SK-N-MC (cell line): Measurements from ENCODE around the gene RNLS.

Experiments
- DNase-seq: peaks from one replicate; pipeline ENCODE4 v3.0.0-alpha.2; 2011; ENCODE audit warnings: low read depth, low spot score
- H3K27ac ChIP-seq: fragments of 200-600 bp; sonication (generic); 2 replicates; pipeline ENCODE4 v1.5.1; 2016; ENCODE audit warnings: mixed run types
- H3K36me3 ChIP-seq: fragments of 200-600 bp; sonication (generic); 2 replicates; pipeline ENCODE4 v1.6.1; 2017; ENCODE audit warnings: antibody characterized with exemption, low read length, mixed read lengths; ENCODE audit not compliant: insufficient read depth
- H3K4me3 ChIP-seq: fragments of 200-600 bp; sonication (generic); 2 replicates; pipeline ENCODE4 v1.5.1; 2016
- H3K9ac ChIP-seq: fragments of 200-600 bp; sonication (generic); 2 replicates; pipeline ENCODE4 v1.8.0; 2017; ENCODE audit warnings: mixed run types, mixed read lengths; ENCODE audit not compliant: insufficient read length
- H3K9me3 ChIP-seq: fragments of 200-600 bp; sonication (generic); 2 replicates; pipeline ENCODE4 v1.6.1; 2017; ENCODE audit warnings: low read depth, mild to moderate bottlenecking, antibody characterized with exemption, low read length, moderate library complexity, mixed read lengths
- EZH2 ChIP-seq: fragments of 200-600 bp; sonication (generic); IDR thresholded peaks from one replicate; pipeline ENCODE4 v1.6.1; 2017; ENCODE audit warnings: antibody characterized with exemption
- FOXP2 ChIP-seq: optimal IDR thresholded peaks from 2 replicates; pipeline ENCODE3; 2011; ENCODE audit warnings: mild to moderate bottlenecking, moderate library complexity; ENCODE audit not compliant: insufficient read depth; ENCODE audit errors: extremely low read length, control extremely low read depth
- POLR2AphosphoS5 ChIP-seq: IDR thresholded peaks from 2 replicates; pipeline ENCODE4 v1.6.1; 2012; ENCODE audit warnings: mild to moderate bottlenecking, low read depth, low read length, borderline replicate concordance

The RNLS gene

DNA sequence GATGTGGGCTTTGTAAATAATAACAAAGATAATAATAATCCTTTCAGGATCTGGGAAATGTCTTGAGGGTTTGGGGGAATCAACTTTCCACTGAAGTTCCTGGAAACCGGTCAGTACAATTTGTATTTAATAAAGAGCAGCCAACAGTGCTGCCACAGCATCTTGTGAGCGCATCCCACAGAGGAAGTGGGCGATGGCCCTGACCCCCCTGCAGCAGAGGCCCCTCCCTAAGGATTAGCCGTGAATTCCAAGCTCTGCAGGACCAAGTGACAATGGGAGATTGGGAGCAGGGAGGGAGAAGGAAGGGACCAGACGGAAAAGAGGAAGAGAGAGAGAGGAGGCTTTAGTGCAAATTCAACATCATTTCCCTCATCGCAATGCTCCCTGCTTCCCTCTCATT is 349.2 kb downstream of the RNLS start:
- Histone ChIP-seq H3K4me3 (no peak overlapping the region), H3K27ac (no peak overlapping the region), H3K9ac (no peak overlapping the region), H3K36me3 (no peaks in the 10 kb centered on the region), H3K9me3 (no peaks in the 10 kb centered on the region)
- TF ChIP-seq EZH2 (no peak), POLR2AphosphoS5 (no peak), FOXP2 (no peak)
- no peak for DNase-seq

DNA sequence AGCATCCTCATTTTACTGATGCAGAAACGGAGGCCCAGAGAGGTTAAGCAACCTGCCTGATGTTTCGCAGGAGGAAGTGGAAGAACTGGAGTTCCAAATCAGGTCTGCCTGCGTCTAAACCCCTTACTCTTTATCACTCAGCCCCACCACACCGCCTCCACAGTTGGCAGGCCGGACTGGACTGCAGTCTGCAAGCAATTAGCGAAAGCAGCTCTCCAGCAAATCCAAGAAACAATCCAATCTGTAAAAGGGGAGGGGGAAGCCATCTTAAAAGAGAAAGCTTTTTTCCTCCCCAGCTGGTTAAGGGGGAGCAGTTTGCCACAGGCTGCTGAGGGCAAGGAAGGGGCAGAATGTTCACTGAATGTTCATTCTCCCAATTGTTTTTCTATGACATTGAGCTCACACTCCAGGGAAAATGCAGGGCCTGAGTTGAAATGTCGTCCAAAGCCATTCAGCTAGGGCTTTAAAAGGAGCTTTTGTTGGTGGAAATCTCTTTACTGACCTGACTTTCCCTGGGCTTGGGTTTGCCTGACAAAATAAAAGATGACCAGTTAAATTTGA is 350.1 kb downstream of the RNLS start:
- Histone ChIP-seq H3K27ac (no peak overlapping the region), H3K9me3 (no peaks in the 10 kb centered on the region), H3K4me3 (no peak overlapping the region), H3K9ac (no peak overlapping the region), H3K36me3 (no peaks in the 10 kb centered on the region)
- no peak for DNase-seq
- TF ChIP-seq POLR2AphosphoS5 (no peak), FOXP2 (no peak), EZH2 (no peak)

DNA sequence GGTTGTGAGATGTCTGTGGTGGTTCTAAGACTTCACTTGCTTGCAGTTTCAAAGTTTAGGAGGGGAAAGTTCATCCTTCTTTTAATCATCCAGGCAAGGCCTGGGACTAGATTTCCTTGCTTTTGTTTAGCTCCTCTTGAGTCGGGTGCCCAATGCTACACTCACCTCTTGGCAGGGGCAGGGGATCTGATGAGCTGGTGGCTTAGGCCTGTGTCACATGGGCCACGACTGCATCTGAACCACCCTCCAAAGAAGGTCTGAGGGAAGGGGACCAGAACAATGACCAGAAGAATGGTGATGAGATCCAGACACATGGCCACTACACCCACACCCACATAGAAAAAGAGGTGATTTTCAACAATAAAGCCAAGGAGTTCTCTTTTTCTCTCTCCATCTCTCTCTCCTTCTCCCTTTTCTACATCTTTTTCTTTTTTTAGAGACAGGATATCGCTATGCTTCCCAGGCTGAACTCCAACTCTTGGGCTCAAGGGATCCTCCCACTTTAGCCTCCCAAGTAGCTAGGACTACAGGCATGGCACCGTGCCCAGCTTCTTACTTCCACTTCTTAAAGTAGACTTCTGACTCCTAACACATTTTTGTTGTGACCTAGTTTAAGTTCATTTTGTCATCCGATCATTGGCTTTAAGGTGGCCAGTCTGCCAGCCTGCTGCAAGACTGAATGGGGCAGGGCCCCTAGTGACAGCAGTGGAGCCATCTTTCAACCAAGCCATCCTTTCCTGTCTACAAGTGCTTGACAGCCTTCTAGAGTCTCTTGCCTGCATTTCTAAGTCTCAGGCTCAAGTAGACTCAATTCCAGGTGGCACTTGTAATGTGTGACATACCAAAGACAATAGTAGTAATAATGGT is 350.9 kb downstream of the RNLS start:
- Histone ChIP-seq H3K9me3 (no peaks in the 10 kb centered on the region), H3K4me3 (no peak overlapping the region), H3K36me3 (no peaks in the 10 kb centered on the region), H3K27ac (no peak overlapping the region), H3K9ac (no peak overlapping the region)
- TF ChIP-seq EZH2 (no peak), FOXP2 (no peak), POLR2AphosphoS5 (no peak)
- DNase-seq = no peak

DNA sequence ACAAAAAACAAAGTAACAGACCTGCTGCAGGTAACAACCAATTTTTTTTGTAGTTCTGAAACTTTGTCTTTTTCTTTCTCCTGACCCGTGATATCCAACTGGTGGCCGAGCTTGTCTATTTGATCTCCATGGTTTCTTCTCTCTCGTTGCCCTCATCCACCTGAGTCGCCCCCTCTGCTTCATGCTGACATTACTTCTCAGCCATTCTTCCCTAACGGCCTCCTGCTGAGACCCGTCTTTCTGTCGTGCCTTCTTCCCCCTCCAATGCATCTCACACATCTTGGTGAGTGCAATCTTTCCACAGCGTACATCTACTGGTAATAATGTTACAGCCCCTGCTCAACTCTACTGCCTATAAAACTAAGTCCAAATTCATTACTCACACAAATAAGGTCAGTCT is 352.9 kb downstream of the RNLS start:
- Histone ChIP-seq H3K36me3 (no peaks in the 10 kb centered on the region), H3K9ac (no peak overlapping the region), H3K4me3 (no peak overlapping the region), H3K27ac (no peak overlapping the region), H3K9me3 (no peaks in the 10 kb centered on the region)
- no peak for DNase-seq
- TF ChIP-seq FOXP2 (no peak), POLR2AphosphoS5 (no peak), EZH2 (no peak)

DNA sequence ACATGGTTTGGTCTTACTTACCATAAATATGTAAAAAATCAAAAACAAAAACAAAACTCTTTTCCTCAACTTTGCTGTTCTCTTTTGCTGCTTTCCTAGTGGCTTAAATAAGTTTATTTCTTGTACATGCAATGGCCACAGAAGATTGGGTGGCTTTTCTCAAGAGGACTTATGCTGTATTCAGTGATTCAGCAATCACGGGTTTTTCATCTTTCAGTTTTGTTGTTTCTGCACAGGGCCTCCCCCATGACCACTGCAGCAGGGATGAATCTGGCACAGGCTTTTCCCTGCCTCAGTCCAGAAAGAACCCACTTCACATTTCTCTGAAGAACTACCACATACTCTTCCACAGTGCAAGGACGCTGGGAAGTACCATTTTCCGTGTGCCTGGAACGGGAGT is 355.0 kb downstream of the RNLS start:
- no peaks in the 10 kb centered on the region for H3K9me3 ChIP-seq
- H3K4me3 ChIP-seq = no peak overlapping the region
- no peaks in the 10 kb centered on the region for H3K36me3 ChIP-seq
- H3K27ac ChIP-seq = no peak overlapping the region
- no peak for DNase-seq
- H3K9ac ChIP-seq = no peak overlapping the region
- TF ChIP-seq POLR2AphosphoS5 (no peak), EZH2 (no peak), FOXP2 (no peak)

GRCh38 chr10:88227342-88228018 is 355.6 kb downstream of the RNLS start:
- Histone ChIP-seq H3K4me3 (no peak overlapping the region), H3K9me3 (no peaks in the 10 kb centered on the region), H3K9ac (no peak overlapping the region), H3K36me3 (no peaks in the 10 kb centered on the region), H3K27ac (no peak overlapping the region)
- no peak for DNase-seq
- no peak for TF ChIP-seq EZH2
- TF ChIP-seq FOXP2 = no peak
- TF ChIP-seq POLR2AphosphoS5 = no peak

DNA sequence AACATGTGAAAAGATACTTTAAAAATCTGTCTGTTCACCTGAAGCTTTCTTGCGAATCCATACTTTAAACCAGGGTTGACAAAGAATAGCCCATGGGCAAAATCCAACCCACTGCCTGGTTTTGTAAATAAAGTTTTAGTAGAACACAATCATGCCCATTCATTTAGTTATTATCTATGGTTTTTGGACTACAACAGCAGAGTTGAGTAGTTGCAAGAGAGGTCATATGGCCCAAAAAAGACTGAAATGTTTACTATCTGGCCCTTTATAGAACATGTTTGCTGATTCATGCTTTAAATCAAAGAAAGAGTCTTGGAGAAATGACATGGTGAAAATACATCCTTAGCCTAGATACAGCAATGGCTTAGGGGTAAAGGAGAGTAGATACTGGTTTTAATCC is 356.2 kb downstream of the RNLS start:
- no peak overlapping the region for H3K27ac ChIP-seq
- H3K9me3 ChIP-seq = no peaks in the 10 kb centered on the region
- no peaks in the 10 kb centered on the region for H3K36me3 ChIP-seq
- TF ChIP-seq POLR2AphosphoS5 = no peak
- no peak overlapping the region for H3K9ac ChIP-seq
- H3K4me3 ChIP-seq = no peak overlapping the region
- no peak for DNase-seq

- DNase-seq = no peak
- no peak for TF ChIP-seq EZH2
- H3K27ac ChIP-seq = no peak overlapping the region
Measured at GRCh38 chr10:88226071-88226659, 357.0 kb downstream of the RNLS start.

More at GRCh38 chr10:88226071-88226659, 357.0 kb downstream of the RNLS start:
- Histone ChIP-seq H3K36me3 (no peaks in the 10 kb centered on the region), H3K4me3 (no peak overlapping the region), H3K9ac (no peak overlapping the region), H3K9me3 (no peaks in the 10 kb centered on the region)
